ENCODE results near the gene SP8. TPM values are rescaled to one million over a fixed set of nuclear protein-coding genes. Genes with fewer than 3 reads are reported as not detected.

The SP8 gene
- total RNA-seq, 2 donors from 2014 or later, result not detected

GRCh38 chr7:20741801-20742200 is 44.9 kb downstream of the SP8 start:
- Histone ChIP-seq H3K27ac (no peak overlapping the region), H3K27me3 (replicated peaks; ENCODE audit: insufficient read depth) (no peaks in the 10 kb centered on the region), H3K4me1 (ENCODE audit: control insufficient read depth in 1 of 2, low read depth in 2 of 2) (no peaks in the 10 kb centered on the region), H3K36me3 (no peaks in the 10 kb centered on the region), H3K4me3 (no peak overlapping the region), H3K9me3 (no peaks in the 10 kb centered on the region)
- no peak for ATAC-seq (ENCODE audit: insufficient number of reproducible peaks, low FRiP score, low read depth)
- DNase-seq (ENCODE audit: low spot score), result no peak
- TF ChIP-seq CTCF (IDR thresholded peaks at IDR 0.05), result no peak

GRCh38 chr7:20738518-20739481 is 47.9 kb downstream of the SP8 start:
- TF ChIP-seq CTCF (IDR thresholded peaks at IDR 0.05), result no peak
- Histone ChIP-seq H3K27ac (no peak overlapping the region), H3K9me3 (no peaks in the 10 kb centered on the region), H3K27me3 (replicated peaks; ENCODE audit: insufficient read depth) (no peaks in the 10 kb centered on the region), H3K36me3 (no peaks in the 10 kb centered on the region), H3K4me1 (ENCODE audit: control insufficient read depth in 1 of 2, low read depth in 2 of 2) (no peaks in the 10 kb centered on the region), H3K4me3 (no peak overlapping the region)
- DNase-seq (ENCODE audit: low spot score) (no peak), ATAC-seq (ENCODE audit: insufficient number of reproducible peaks, low FRiP score, low read depth) (no peak)

GRCh38 chr7:20737840-20738448 is 48.7 kb downstream of the SP8 start:
- no peaks in the 10 kb centered on the region for H3K27me3 ChIP-seq (replicated peaks; ENCODE audit: insufficient read depth)
- no peaks in the 10 kb centered on the region for H3K4me1 ChIP-seq (ENCODE audit: control insufficient read depth in 1 of 2, low read depth in 2 of 2)
- no peak for TF ChIP-seq CTCF (IDR thresholded peaks at IDR 0.05)
- no peaks in the 10 kb centered on the region for H3K36me3 ChIP-seq
- H3K9me3 ChIP-seq, result no peaks in the 10 kb centered on the region
- H3K4me3 ChIP-seq, result no peak overlapping the region
- ATAC-seq (ENCODE audit: insufficient number of reproducible peaks, low FRiP score, low read depth) (no peak), DNase-seq (ENCODE audit: low spot score) (no peak)
- no peak overlapping the region for H3K27ac ChIP-seq

DNA sequence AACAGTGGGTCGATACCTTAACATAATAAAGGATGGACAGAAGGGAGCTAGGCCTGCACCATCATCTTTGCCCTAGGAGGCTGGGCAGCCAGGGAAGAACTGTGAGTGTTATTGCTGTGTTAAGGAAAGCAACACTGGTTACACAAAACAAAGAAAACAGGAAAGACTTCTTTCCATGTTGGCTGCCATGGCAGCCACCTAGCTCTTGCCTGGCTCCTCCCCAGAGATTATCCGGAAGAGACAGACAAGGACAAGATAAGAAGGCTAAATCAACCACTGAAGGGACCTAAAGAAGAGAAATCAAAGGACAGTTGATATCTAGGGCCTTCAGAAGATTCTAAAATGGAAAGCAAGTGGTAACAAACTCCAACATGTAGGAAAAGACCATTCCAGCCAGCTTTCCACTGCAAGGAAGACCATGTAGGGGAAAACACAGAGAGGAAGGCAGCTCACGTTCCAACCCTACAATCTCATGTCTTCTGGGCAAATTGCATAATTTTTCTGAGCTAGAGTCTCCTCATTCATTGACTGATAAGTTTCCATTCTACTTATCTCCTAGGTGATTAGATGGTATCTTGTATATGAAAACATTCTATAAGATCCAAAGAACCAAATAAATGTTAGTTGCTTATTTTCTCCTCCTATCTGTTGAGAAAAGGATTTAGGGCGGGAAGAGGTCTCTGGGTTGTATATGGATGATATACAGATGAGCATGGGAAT is 51.2 kb downstream of the SP8 start:
- no peak overlapping the region for H3K27ac ChIP-seq
- no peak for TF ChIP-seq CTCF (IDR thresholded peaks at IDR 0.05)
- no peak overlapping the region for H3K4me3 ChIP-seq
- no peaks in the 10 kb centered on the region for H3K4me1 ChIP-seq (ENCODE audit: control insufficient read depth in 1 of 2, low read depth in 2 of 2)
- ATAC-seq (ENCODE audit: insufficient number of reproducible peaks, low FRiP score, low read depth) (no peak), DNase-seq (ENCODE audit: low spot score) (no peak)
- no peaks in the 10 kb centered on the region for H3K9me3 ChIP-seq
- H3K36me3 ChIP-seq, result no peaks in the 10 kb centered on the region
- no peaks in the 10 kb centered on the region for H3K27me3 ChIP-seq (replicated peaks; ENCODE audit: insufficient read depth)

Other genes with a start within 250 kb of the SP8 start
- gene ABCB5, start 171.2 kb downstream of the SP8 start, total RNA-seq, result not detected